ENCODE measurements around the gene CALML6.
A peak's percentile ranks its signal among the peaks of the same experiment; 100 is the strongest.

CALML6 gene

GRCh38 chr1:1899266-1899966, 15.6 kb upstream of the CALML6 start:
- no peak; the same call in 1 of the 2 replicates for TF ChIP-seq CTCF (IDR thresholded peaks at IDR 0.05; ENCODE audit: low read depth, low read length)
- no peak for DNase-seq (ENCODE audit: extremely low read depth, low read depth)

GRCh38 chr1:1899967-1900327, 15.1 kb upstream of the CALML6 start:
- no peak for TF ChIP-seq CTCF (IDR thresholded peaks at IDR 0.05; ENCODE audit: low read depth, low read length)
- DNase-seq (ENCODE audit: extremely low read depth, low read depth): no peak

- no peak for DNase-seq (ENCODE audit: extremely low read depth, low read depth)
- TF ChIP-seq CTCF (IDR thresholded peaks at IDR 0.05; ENCODE audit: low read depth, low read length): no peak
Measured at GRCh38 chr1:1900883-1901640, 14.0 kb upstream of the CALML6 start.

GRCh38 chr1:1901641-1902294, 13.3 kb upstream of the CALML6 start:
- no peak for TF ChIP-seq CTCF (IDR thresholded peaks at IDR 0.05; ENCODE audit: low read depth, low read length)
- DNase-seq (ENCODE audit: extremely low read depth, low read depth): no peak

DNA sequence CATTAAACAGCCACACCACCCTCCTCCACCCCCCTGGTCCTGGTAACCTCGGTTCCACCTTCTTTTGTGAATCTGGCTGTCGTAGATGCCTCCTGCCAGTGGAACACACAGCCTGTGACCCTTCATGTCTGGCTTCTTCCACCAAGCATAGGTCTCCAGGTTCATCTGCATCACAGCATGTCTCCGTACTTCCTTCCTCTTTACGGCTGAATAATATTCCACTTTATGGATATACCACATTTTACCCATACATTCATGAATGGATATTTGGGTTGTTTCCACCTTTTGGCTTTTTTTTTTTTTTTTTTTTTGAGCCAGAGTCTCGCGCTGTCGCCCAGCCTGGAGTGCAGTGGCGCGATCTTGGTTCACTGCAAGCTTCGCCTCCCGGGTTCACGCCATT, 11.8 kb upstream of the CALML6 start:
- TF ChIP-seq CTCF (IDR thresholded peaks at IDR 0.05; ENCODE audit: low read depth, low read length): no peak
- no peak for DNase-seq (ENCODE audit: extremely low read depth, low read depth)

DNA sequence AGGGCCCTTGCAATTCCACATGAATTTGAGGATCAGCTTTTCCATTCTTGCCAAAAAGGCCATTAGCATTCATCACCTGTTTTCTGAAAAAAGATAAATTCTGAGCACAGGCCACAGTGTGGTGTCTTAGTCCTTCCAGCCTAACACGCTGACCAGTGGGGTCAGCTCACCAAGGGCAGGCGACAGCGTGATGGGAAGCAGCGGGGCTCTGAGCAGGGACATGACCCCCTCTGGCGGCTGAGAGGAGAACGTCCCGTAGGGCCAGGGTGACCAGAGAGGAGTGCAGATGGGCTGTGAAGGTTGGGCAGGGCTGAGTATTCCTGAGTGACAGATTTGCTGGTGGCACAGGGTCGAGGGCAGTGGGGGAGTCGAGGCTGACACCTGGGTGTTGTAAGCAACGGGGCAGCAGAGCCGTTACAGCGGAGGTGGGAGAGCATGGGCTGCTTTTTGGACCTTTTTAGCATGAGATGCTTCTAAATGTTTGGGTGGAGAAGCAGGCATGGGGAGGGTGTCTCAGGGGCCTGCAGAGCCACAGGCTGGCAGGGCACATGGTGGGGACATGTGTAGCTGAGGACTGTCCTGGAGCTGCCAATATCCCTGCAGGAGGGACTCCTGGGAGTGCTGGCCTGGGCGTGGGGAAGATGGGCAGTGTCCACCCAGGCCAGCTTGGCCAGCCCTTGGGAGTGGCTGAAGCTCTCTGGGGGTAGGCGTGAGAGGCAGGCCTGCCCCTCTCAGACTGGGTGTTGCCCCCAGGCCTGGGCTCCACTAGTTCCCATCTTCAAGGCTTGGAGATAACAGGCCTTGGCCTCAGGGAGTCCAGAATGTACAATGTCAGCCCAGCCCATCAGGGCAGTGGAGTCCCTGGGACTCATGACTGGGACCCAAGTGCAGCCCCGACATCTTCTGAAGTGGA, 8.6 kb upstream of the CALML6 start:
- DNase-seq (ENCODE audit: extremely low read depth, low read depth): peak; percentile 58
- peak; percentile 98 for TF ChIP-seq CTCF (IDR thresholded peaks at IDR 0.05; ENCODE audit: low read depth, low read length)
